Measurements from ENCODE around the gene SUPV3L1. TPM values are rescaled to one million over a fixed set of nuclear protein-coding genes. Genes with fewer than 3 reads are reported as not detected.
A peak's percentile ranks its signal among the peaks of the same experiment; 100 is the strongest.

Gene SUPV3L1
- total RNA-seq, 1 donor from 2014 or later: 36.6 TPM

- peaks cover 5% of the 10 kb centered on the region for H3K27me3 Mint-ChIP-seq
- no peaks in the 10 kb centered on the region for H3K36me3 Mint-ChIP-seq
- peaks cover 18% of the 10 kb centered on the region for H3K4me1 Mint-ChIP-seq (ENCODE audit: unreplicated experiment)
- H3K9me3 Mint-ChIP-seq: no peaks in the 10 kb centered on the region
- DNase-seq (ENCODE audit: extremely low spot score, unreplicated experiment): no peak
- TF ChIP-seq CTCF (conservative IDR thresholded peaks at IDR 0.05): no peak
- peak overlapping the region; percentile 34 for H3K4me3 Mint-ChIP-seq
- peak overlapping the region; percentile 51 for H3K27ac Mint-ChIP-seq
Measured at GRCh38 chr10:69220507-69220906, 40.5 kb downstream of the SUPV3L1 start.

DNA sequence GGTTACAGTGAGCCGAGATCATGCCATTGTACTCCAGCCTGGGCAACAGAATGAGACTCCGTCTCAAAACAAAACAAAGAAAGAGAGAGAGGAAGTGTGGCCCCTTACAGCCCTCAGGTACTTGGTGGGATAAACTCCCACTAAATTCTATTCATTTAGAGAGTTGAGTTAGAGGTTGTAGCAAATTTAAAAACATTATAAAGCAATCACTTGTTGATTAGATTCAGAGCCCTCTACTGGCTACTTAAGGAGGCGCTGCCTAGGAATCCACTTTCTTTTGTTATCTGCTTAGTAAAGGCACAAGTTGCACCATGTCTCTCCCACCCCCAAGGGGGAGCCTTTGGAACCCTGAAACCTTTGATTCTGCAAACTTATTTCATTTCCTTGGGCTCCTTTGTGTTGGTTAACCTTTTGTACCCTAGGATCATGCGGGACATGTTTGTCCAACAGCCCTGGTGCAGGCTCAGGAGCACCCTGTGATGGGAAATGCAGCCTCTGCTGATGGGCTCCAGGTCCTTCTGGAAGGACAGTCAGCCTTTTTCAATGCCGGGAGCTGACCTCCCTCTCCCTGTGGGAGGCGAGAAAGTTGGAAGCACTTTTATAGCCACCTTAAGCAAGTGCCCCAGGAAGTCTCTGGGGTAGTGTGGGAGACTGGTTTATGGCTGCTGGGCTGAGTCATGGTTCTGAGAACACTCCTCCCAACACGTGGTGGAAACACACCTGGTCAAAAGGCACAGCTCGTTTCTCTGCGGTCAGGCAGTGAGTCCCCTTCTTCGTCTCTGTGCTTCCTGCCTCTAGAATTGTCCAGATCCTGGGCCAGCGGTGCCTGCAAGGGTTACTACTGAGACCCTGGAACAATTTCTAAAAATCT, 42.4 kb downstream of the SUPV3L1 start:
- Mint-ChIP-seq H3K27ac (peak overlapping the region; percentile 36), H3K9me3 (no peaks in the 10 kb centered on the region), H3K4me1 (ENCODE audit: unreplicated experiment) (peaks cover 16% of the 10 kb centered on the region), H3K4me3 (no peak overlapping the region), H3K27me3 (peaks cover 4% of the 10 kb centered on the region), H3K36me3 (no peaks in the 10 kb centered on the region)
- peak; percentile 85 for TF ChIP-seq CTCF (conservative IDR thresholded peaks at IDR 0.05)
- DNase-seq (ENCODE audit: extremely low spot score, unreplicated experiment): no peak

- no peak for DNase-seq (ENCODE audit: extremely low spot score, unreplicated experiment)
- Mint-ChIP-seq H3K4me1 (ENCODE audit: unreplicated experiment) (peaks cover 16% of the 10 kb centered on the region), H3K4me3 (no peak overlapping the region), H3K27ac (peak overlapping the region; percentile 34), H3K9me3 (no peaks in the 10 kb centered on the region), H3K27me3 (peaks cover 7% of the 10 kb centered on the region), H3K36me3 (no peaks in the 10 kb centered on the region)
- TF ChIP-seq CTCF (conservative IDR thresholded peaks at IDR 0.05): no peak
Measured at GRCh38 chr10:69223028-69223342, 43.0 kb downstream of the SUPV3L1 start.

DNA sequence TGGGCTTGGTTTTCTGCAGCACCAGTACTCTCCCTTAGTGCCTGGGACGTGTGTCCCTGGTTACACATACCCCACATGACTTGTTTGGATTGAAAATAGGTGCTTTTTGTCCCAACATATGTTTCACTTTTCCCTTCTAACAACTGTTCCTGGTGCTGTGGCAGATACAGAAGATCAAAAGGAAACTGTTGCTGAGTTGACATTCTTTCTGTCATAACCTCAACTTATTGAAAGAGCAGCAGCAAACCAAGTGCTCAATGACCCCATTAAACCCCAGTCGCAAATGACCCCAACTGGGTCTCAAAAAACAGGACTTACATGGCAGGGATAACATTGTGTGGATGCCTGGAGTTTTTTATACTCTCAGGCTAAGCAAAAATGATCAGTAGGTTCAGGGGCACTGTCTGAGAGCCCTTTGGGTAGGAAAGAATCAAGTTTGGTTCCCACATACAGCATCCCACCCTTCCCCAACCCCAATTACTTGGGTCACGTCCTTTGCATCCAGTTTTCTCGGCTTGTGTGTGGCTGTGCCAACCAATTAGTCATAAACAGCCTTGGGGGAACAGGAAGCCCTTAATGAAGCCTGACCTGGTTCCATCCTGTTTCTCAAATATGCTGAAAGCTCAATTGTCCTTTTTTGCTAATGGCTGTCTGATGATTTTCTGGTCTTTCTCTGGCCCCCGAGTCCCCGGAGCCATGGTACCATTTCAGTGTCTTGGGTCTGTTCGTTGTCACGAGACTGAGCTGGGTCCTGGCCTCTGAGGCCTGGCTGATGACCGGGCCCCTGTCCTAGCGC, 45.0 kb downstream of the SUPV3L1 start:
- no peak for DNase-seq (ENCODE audit: extremely low spot score, unreplicated experiment)
- Mint-ChIP-seq H3K27me3 (peaks cover 7% of the 10 kb centered on the region), H3K9me3 (no peaks in the 10 kb centered on the region), H3K4me3 (no peak overlapping the region), H3K27ac (peak overlapping the region; percentile 16), H3K4me1 (ENCODE audit: unreplicated experiment) (peaks cover 16% of the 10 kb centered on the region), H3K36me3 (no peaks in the 10 kb centered on the region)
- TF ChIP-seq CTCF (conservative IDR thresholded peaks at IDR 0.05): no peak

DNA sequence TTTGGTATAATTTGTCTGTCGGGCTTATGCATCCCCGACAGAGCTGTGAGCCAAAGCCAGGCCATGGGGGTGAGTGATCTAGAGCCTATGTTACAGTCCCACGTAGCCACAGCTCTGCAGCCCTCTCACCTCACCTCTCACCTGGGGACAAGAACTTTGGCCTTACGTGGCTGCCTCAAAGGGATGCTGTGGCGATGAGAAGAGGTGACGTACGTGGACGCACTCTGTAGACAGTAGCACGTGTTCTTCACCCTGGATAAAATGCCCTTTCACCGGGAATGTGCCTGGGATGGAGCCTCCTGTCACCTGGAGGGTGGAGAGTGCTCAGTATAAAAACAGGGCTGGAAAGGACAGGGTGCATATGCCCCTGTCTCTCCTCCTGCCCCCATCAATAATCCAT, 45.6 kb downstream of the SUPV3L1 start:
- Mint-ChIP-seq H3K36me3 (no peaks in the 10 kb centered on the region), H3K27me3 (peaks cover 3% of the 10 kb centered on the region), H3K4me1 (ENCODE audit: unreplicated experiment) (peaks cover 11% of the 10 kb centered on the region), H3K27ac (no peak overlapping the region), H3K9me3 (no peaks in the 10 kb centered on the region), H3K4me3 (no peak overlapping the region)
- no peak for TF ChIP-seq CTCF (conservative IDR thresholded peaks at IDR 0.05)
- DNase-seq (ENCODE audit: extremely low spot score, unreplicated experiment): no peak
